ENCODE results near the gene NTN5.
A peak's percentile ranks its signal among the peaks of the same experiment; 100 is the strongest.
"Not testable (repeated sequence)": the region's sequence is repeated elsewhere in the genome, so short reads cannot be mapped to it uniquely, and the experiment has no call there.

The NTN5 gene, protein sequence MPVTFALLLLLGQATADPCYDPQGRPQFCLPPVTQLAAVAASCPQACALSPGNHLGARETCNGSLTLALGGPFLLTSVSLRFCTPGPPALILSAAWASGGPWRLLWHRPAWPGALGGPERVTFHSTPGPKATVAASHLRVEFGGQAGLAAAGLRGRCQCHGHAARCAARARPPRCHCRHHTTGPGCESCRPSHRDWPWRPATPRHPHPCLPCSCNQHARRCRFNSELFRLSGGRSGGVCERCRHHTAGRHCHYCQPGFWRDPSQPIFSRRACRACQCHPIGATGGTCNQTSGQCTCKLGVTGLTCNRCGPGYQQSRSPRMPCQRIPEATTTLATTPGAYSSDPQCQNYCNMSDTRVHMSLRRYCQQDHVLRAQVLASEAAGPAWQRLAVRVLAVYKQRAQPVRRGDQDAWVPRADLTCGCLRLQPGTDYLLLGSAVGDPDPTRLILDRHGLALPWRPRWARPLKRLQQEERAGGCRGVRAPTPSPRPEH

DNA sequence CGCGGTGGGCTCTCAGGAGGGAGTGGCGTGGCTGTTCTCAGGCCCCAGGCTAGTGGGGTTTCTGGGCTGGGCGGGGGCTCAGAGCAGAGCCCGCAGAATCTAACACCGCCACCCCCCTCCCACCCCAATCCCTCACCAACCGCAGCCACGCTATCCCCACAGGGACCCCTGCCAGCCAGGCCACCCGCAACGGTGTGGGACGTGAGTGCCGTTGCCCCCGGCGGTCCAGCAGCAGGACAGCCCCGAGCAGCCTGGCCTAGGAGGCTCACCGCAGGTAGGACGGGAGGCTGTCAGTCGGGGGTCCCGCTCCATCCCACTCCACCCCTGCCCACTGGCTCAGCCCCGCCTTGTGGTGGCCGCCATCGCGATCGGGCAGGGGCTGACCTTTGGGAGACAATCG is at the start of gene NTN5:
Gene NTN5, minus strand, starts transcription at position 24 of the 400 bp plus-strand sequence. CDS start 2,031 bp downstream, outside the sequence.
- no peak within 1 kb of the TSS for H3K27ac ChIP-seq (ENCODE audit: low read depth, low read length)
- H3K9me3 ChIP-seq (ENCODE audit: low read length), result no peaks in the 10 kb centered on the region
- no peaks in the 10 kb centered on the region for H3K27me3 ChIP-seq (ENCODE audit: control insufficient read depth in 1 of 2, insufficient read depth in 2 of 2, low read length in 2 of 2)
- H3K4me3 ChIP-seq (ENCODE audit: low read depth in 1 of 2, low read length in 2 of 2), result no peak within 1 kb of the TSS
- peaks cover 10% of the 10 kb centered on the region for H3K4me1 ChIP-seq (ENCODE audit: insufficient read depth, low read length)
- no peaks in the 10 kb centered on the region for H3K36me3 ChIP-seq (ENCODE audit: insufficient read depth, low read length)
- no peak within 1 kb of the TSS for H3K9ac ChIP-seq (ENCODE audit: low read length)

DNA sequence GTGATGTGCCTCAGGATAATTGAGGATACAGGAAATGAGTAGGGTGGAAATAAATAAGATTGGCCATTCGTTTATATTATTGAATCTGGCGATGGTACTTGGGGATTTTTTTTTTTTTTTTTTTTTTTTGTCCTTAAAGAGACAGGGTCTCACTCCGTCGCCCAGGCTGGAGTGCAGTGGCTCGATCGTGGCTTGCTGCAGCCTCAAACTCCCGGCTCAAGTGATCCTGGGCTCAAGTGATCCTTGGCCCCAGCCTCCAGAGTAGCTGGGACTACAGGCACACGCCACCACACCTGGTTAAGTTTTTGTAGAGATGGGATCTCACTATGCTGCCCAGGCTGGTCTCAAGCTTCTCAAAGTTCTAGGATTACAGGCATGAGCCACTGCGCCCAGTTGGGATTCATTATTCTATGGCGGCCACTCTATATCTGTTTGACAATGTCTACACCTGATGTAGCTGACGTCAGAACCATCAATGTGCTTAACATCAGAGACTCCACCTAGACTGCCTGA is 49.4 kb upstream of the NTN5 start:
- Histone ChIP-seq H3K4me3 (ENCODE audit: low read depth in 1 of 2, low read length in 2 of 2) (no peak overlapping the region), H3K4me1 (ENCODE audit: insufficient read depth, low read length) (peaks cover 1% of the 10 kb centered on the region), H3K9ac (ENCODE audit: low read length) (no peak overlapping the region), H3K27ac (ENCODE audit: low read depth, low read length) (no peak overlapping the region), H3K27me3 (ENCODE audit: control insufficient read depth in 1 of 2, insufficient read depth in 2 of 2, low read length in 2 of 2) (no peaks in the 10 kb centered on the region), H3K9me3 (ENCODE audit: low read length) (no peaks in the 10 kb centered on the region), H3K36me3 (ENCODE audit: insufficient read depth, low read length) (no peaks in the 10 kb centered on the region)

DNA sequence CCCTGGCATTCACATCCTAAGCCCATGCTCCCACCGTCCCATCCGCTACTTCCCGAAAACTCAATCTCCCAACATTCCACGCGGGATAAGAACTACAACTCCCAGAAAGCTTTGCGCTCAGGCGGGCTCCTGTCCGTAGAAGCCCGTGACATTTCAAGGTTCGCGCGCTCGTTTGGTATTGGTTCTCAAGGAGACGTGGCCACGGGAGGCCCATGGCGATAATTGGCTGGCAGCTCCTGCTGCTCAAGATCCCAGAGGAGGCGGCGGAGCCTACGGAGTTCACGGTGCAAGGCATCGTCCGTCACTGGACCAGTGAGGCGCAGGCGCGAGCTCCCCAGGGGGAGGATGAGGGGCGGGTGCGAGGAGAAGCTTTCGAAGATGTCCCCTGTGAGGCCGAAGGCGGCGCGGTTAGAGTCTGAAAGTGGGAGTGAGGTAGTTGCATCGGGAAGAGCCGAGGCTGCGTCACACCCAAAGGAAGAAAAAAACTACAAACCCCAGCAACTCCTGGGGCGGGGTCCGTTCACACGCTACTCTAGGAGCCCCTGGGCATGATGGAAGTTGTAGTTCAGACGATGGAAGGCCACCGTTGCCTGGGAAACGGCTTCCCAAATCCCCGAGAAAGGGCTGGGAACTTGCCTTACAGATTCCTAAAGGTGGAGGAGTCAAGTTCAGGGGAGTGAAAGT is 47.9 kb upstream of the NTN5 start:
- peak overlapping the region; percentile 55 to 57 for H3K4me3 ChIP-seq (ENCODE audit: low read depth in 1 of 2, low read length in 2 of 2)
- H3K27ac ChIP-seq (ENCODE audit: low read depth, low read length), result peak overlapping the region; percentile 62
- peaks cover 13% of the 10 kb centered on the region for H3K4me1 ChIP-seq (ENCODE audit: insufficient read depth, low read length)
- no peaks in the 10 kb centered on the region for H3K9me3 ChIP-seq (ENCODE audit: low read length)
- no peaks in the 10 kb centered on the region for H3K27me3 ChIP-seq (ENCODE audit: control insufficient read depth in 1 of 2, insufficient read depth in 2 of 2, low read length in 2 of 2)
- no peak overlapping the region for H3K9ac ChIP-seq (ENCODE audit: low read length)
- H3K36me3 ChIP-seq (ENCODE audit: insufficient read depth, low read length), result no peaks in the 10 kb centered on the region

DNA sequence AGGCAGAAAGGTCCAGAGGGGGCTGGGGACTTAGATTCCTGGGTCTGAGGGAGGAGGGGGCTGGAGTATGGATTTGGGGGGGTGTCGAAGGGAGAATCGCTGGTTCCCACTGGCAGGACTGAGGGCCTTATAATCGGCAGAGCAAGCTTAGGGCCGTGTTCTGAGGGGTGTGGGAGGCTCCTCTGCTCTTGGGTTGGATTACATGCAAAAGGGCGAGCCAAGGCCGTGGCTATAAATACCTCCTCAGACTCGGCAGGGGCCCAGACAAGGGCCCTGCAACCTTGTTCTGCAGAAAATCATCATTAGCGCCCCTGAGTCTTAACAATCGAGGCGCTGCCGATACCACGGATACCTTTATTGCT is 47.4 kb upstream of the NTN5 start:
- Histone ChIP-seq H3K9ac (ENCODE audit: low read length) (no peak overlapping the region), H3K27me3 (ENCODE audit: control insufficient read depth in 1 of 2, insufficient read depth in 2 of 2, low read length in 2 of 2) (no peaks in the 10 kb centered on the region), H3K4me3 (ENCODE audit: low read depth in 1 of 2, low read length in 2 of 2) (peak overlapping the region; percentile 55 to 57), H3K27ac (ENCODE audit: low read depth, low read length) (peak overlapping the region; percentile 62), H3K4me1 (ENCODE audit: insufficient read depth, low read length) (peaks cover 19% of the 10 kb centered on the region), H3K36me3 (ENCODE audit: insufficient read depth, low read length) (no peaks in the 10 kb centered on the region), H3K9me3 (ENCODE audit: low read length) (no peaks in the 10 kb centered on the region)

DNA sequence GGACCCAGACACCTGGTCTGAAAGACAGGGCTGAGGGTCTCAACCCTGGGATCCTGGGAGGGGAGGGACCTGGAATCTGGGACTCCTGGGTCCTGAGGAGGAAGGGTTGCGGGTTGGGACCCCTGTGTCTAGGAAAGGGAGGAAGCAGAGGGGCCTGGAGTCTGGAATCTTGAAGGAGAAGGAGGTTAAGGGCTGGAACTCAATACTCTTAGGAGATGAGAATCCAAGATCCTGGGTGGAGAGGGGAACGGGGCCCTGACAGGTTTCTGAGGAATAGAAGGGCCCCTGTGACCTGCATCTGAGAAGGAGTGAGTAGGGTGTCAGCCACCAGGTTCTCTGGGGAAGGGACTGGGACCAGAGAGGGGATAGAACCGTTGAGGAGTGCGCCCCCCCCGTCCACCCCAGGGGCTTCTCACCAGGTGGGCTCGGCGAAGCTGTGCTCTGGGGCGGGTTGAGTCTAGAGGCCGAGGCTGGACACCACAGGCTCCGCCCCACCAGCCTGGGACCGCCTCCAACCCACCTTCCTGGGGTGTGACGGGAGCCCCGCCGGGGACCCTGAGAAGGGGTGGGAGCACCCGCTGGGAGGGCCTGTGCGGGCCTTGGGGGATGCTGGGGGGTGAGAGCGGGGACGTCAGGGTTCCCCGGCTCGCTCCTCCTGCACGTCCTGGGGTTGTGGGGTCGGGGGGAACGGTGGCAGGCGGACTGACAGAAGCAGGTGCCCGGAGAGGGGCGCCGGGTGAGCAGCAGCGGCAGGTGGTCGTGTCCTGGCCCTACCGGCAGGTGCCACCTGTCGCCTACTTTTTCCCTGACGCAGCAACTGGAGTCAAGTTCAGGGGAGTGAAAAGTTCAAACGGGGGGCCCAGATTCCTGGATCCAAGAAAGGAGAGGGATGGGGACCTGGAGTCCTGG is 46.7 kb upstream of the NTN5 start, which contains the start of gene MAMSTR:
Gene MAMSTR, minus strand, starts transcription at position 463 of the 909 bp plus-strand sequence. CDS start 694 bp downstream, outside the sequence.
- Histone ChIP-seq H3K9ac (ENCODE audit: low read length) (no peak within 1 kb of the TSS), H3K27ac (ENCODE audit: low read depth, low read length) (peak within 1 kb of the TSS; percentile 62), H3K36me3 (ENCODE audit: insufficient read depth, low read length) (no peaks in the 10 kb centered on the region), H3K4me3 (ENCODE audit: low read depth in 1 of 2, low read length in 2 of 2) (peak within 1 kb of the TSS; percentile 55 to 57), H3K27me3 (ENCODE audit: control insufficient read depth in 1 of 2, insufficient read depth in 2 of 2, low read length in 2 of 2) (no peaks in the 10 kb centered on the region), H3K4me1 (ENCODE audit: insufficient read depth, low read length) (peaks cover 26% of the 10 kb centered on the region), H3K9me3 (ENCODE audit: low read length) (no peaks in the 10 kb centered on the region)

DNA sequence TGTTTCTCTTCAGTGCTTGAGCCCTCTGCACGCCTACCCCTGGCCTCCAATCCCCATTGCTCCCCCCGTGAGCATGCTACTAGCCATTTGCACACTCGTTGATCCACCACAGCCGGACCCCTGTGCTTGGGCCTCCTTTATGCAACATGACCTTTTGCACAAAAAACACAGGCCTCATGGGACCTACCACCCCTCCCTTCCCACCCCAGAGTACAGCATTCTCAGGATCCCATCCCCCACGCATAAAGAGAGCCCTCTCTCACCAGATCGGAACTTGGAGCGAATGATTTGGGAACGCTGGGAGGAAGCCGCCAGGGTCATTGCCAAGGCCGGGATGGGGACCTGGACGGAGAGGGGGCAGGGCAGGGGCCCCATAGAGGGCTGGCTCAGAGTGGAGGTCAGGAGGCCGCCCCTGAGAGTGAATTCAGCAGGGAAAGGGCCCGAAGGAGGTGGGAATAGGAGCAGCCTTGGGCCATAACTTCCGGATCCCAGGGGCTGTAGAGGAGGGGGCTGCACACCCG is 46.0 kb upstream of the NTN5 start:
- Histone ChIP-seq H3K27ac (ENCODE audit: low read depth, low read length) (no peak overlapping the region), H3K4me1 (ENCODE audit: insufficient read depth, low read length) (peaks cover 26% of the 10 kb centered on the region)

DNA sequence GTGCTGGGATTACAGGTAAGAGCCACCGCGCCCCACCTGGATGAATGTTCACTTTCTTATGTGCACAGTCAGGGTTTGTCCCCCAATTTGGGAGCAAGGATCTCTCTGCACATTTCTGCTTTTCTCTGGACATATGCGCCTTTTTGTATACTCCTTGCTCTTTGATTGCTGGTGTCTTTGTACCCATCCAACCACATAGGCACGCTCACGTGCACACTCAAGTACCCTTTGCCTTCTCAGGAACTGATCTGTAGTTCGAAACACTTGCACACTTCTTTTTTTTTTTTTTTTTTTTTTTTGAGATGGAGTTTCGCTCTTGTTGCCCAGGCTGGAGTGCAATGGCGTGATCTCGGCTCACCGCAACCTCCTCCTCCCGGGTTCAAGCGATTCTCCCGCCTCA is 45.3 kb upstream of the NTN5 start:
- H3K4me1 ChIP-seq (ENCODE audit: insufficient read depth, low read length), result peaks cover 32% of the 10 kb centered on the region
- not testable (repeated sequence) for H3K36me3 ChIP-seq (ENCODE audit: insufficient read depth, low read length); H3K27ac ChIP-seq (ENCODE audit: low read depth, low read length)

More for the DNA sequence above, 46.0 kb upstream of the NTN5 start:
- Histone ChIP-seq H3K36me3 (ENCODE audit: insufficient read depth, low read length) (no peaks in the 10 kb centered on the region), H3K27me3 (ENCODE audit: control insufficient read depth in 1 of 2, insufficient read depth in 2 of 2, low read length in 2 of 2) (no peaks in the 10 kb centered on the region), H3K9me3 (ENCODE audit: low read length) (no peaks in the 10 kb centered on the region), H3K4me3 (ENCODE audit: low read depth in 1 of 2, low read length in 2 of 2) (no peak overlapping the region), H3K9ac (ENCODE audit: low read length) (no peak overlapping the region)

DNA sequence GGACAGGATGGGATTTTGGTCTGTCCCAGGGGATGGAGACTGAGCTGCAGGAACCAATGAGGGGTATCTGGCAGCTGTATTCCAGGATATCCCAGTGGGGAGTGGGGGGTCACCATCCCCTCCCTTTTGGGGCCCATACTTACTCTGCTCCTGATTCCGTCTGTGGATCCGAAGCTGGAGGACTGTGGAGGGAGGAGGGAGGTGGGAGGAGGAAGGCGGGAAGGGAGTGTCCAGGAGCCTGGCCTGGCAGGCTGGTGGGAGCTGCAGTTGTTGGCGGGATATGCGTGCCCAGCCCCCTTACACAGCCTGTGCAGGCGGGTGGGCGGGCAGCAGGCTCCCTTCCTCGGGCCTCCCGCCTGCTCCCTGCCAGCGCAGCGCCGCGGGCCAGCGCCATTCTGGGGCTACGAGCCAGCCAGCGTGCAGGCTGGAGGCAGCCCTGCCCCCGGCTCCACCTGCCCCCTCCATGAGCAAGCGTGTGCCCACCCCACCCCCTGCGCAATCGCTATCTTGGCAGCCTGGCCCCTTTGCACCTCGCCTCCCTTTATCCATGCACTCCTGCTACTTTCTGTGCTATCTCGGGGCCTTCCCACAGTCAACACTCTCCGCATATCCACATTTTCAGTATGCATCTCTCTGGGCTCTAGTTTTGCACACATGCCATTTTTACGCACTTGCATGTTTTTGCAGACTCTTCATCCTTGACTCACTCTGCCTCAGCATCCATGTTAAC is 43.9 kb upstream of the NTN5 start:
- H3K36me3 ChIP-seq (ENCODE audit: insufficient read depth, low read length), result no peaks in the 10 kb centered on the region
- H3K27ac ChIP-seq (ENCODE audit: low read depth, low read length), result peak overlapping the region; percentile 77
- no peaks in the 10 kb centered on the region for H3K9me3 ChIP-seq (ENCODE audit: low read length)
- peaks cover 36% of the 10 kb centered on the region for H3K4me1 ChIP-seq (ENCODE audit: insufficient read depth, low read length)
- H3K9ac ChIP-seq (ENCODE audit: low read length), result no peak overlapping the region
- no peaks in the 10 kb centered on the region for H3K27me3 ChIP-seq (ENCODE audit: control insufficient read depth in 1 of 2, insufficient read depth in 2 of 2, low read length in 2 of 2)
- peak overlapping the region; percentile 25 to 52 for H3K4me3 ChIP-seq (ENCODE audit: low read depth in 1 of 2, low read length in 2 of 2)

More for the DNA sequence above, 45.3 kb upstream of the NTN5 start:
- not testable (repeated sequence) for H3K4me3 ChIP-seq (ENCODE audit: low read depth in 1 of 2, low read length in 2 of 2); H3K9me3 ChIP-seq (ENCODE audit: low read length); H3K27me3 ChIP-seq (ENCODE audit: control insufficient read depth in 1 of 2, insufficient read depth in 2 of 2, low read length in 2 of 2); H3K9ac ChIP-seq (ENCODE audit: low read length)

DNA sequence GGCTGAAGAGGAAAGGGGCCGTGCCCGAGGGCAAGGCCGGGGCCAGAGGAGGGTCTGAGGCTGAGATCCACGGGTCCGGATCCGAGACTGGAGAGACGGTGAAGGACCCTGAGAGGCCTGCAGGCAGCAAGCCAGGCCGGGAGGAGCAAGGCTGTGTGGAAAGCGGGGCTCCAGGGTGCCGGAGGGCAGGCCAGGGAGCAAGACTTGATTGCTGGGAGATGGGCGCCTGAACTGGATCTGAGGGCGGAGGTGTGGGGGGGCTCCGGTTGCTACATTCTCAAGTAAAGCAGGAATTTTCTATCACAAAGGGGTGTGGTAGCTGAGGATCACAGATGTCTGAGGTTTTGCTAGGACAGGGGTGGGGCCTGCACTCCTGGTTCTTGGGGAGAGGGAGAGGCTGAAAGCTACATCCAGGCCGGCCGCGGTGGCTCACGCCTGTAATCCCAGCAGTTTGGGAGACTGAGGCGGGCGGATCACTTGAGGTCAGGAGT is 42.9 kb upstream of the NTN5 start:
- H3K9me3 ChIP-seq (ENCODE audit: low read length), result no peaks in the 10 kb centered on the region
- H3K27ac ChIP-seq (ENCODE audit: low read depth, low read length), result no peak overlapping the region
- peaks cover 36% of the 10 kb centered on the region for H3K4me1 ChIP-seq (ENCODE audit: insufficient read depth, low read length)
- peak overlapping the region in 1 of 2 donors; percentile 52 for H3K4me3 ChIP-seq (ENCODE audit: low read depth in 1 of 2, low read length in 2 of 2)
- H3K9ac ChIP-seq (ENCODE audit: low read length), result no peak overlapping the region
- H3K27me3 ChIP-seq (ENCODE audit: control insufficient read depth in 1 of 2, insufficient read depth in 2 of 2, low read length in 2 of 2), result no peaks in the 10 kb centered on the region
- H3K36me3 ChIP-seq (ENCODE audit: insufficient read depth, low read length), result no peaks in the 10 kb centered on the region
